Panc1 (cell line): ENCODE data around the gene PDZD2.

Experiments
- CTCF ChIP-seq: fragments of 450-650 bp; IDR thresholded peaks from 2 replicates; pipeline ENCODE4 v1.5.1; 2017; ENCODE audit warnings: mild to moderate bottlenecking
- TCF7L2 ChIP-seq: IDR thresholded peaks from 2 replicates; pipeline ENCODE4 v1.6.1; 2011; ENCODE audit warnings: mild to moderate bottlenecking, low read depth, low read length, inconsistent platforms

- TF ChIP-seq CTCF (no peak), TCF7L2 (no peak)
Observed at GRCh38 chr5:31750215-31750614, 111.3 kb downstream of the PDZD2 start.
